ENCODE results near the gene HYI. TPM values are rescaled to one million over a fixed set of nuclear protein-coding genes. Genes with fewer than 3 reads are reported as not detected.
"Not testable (repeated sequence)": the region's sequence is repeated elsewhere in the genome, so short reads cannot be mapped to it uniquely, and the experiment has no call there.

The HYI gene
- total RNA-seq, 1 donor from 2014 or later, result 25.8 TPM

- intact Hi-C loops (cut with DNase I), result loop anchor here (5.0 kb wide), 1 partner anchor 912 kb away; no protein-coding TSS in a partner anchor
Observed at GRCh38 chr1:43418858-43419257, 34.9 kb downstream of the HYI start.

GRCh38 chr1:43415901-43416300 is 37.8 kb downstream of the HYI start:
- no peak overlapping the region for H3K27ac ChIP-seq
- no peaks in the 10 kb centered on the region for H3K4me1 ChIP-seq
- no peak for DNase-seq (ENCODE audit: extremely low spot score in 2 of 2)
- intact Hi-C loops (cut with DNase I), result loop anchor here (5.0 kb wide), 1 partner anchor 909 kb away; no protein-coding TSS in a partner anchor
- H3K9me3 ChIP-seq, result no peaks in the 10 kb centered on the region
- TF ChIP-seq POLR2AphosphoS5 (IDR thresholded peaks at IDR 0.05; ENCODE audit: insufficient read depth in 1 of 2, low read depth in 1 of 2) (no peak), CTCF (IDR thresholded peaks at IDR 0.05) (no peak), POLR2A (IDR thresholded peaks at IDR 0.05) (no peak)
- no peaks in the 10 kb centered on the region for H3K27me3 ChIP-seq
- H3K4me3 ChIP-seq, result no peak overlapping the region
- peaks cover 0 to 52% of the 10 kb centered on the region in 2 donors for H3K36me3 ChIP-seq

More at GRCh38 chr1:43418858-43419257, 34.9 kb downstream of the HYI start:
- Histone ChIP-seq H3K36me3 (peaks cover 0 to 76% of the 10 kb centered on the region in 2 donors), H3K4me1 (no peaks in the 10 kb centered on the region), H3K4me3 (no peak overlapping the region), H3K27ac (no peak overlapping the region), H3K27me3 (no peaks in the 10 kb centered on the region), H3K9me3 (no peaks in the 10 kb centered on the region)
- DNase-seq (ENCODE audit: extremely low spot score in 2 of 2), result no peak
- TF ChIP-seq POLR2A (IDR thresholded peaks at IDR 0.05) (no peak), POLR2AphosphoS5 (IDR thresholded peaks at IDR 0.05; ENCODE audit: insufficient read depth in 1 of 2, low read depth in 1 of 2) (no peak), CTCF (IDR thresholded peaks at IDR 0.05) (no peak)

GRCh38 chr1:43414634-43415223 is 39.0 kb downstream of the HYI start:
- Histone ChIP-seq H3K36me3 (peaks cover 0 to 41% of the 10 kb centered on the region in 2 donors), H3K27me3 (no peaks in the 10 kb centered on the region), H3K27ac (no peak overlapping the region), H3K9me3 (no peaks in the 10 kb centered on the region), H3K4me1 (no peaks in the 10 kb centered on the region), H3K4me3 (no peak overlapping the region)
- intact Hi-C loops (cut with DNase I), result loop anchor here (5.0 kb wide), 1 partner anchor 907 kb away; no protein-coding TSS in a partner anchor
- DNase-seq (ENCODE audit: extremely low spot score in 2 of 2), result no peak
- TF ChIP-seq CTCF (IDR thresholded peaks at IDR 0.05) (peak; percentile 12 to 41 (median 35)), POLR2AphosphoS5 (IDR thresholded peaks at IDR 0.05; ENCODE audit: insufficient read depth in 1 of 2, low read depth in 1 of 2) (no peak)

GRCh38 chr1:43413426-43413825 is 40.3 kb downstream of the HYI start:
- intact Hi-C loops (cut with DNase I), result loop anchor here (2.0 kb wide), 1 partner anchor 187 kb away; no protein-coding TSS in a partner anchor
- H3K36me3 ChIP-seq, result peaks cover 0 to 37% of the 10 kb centered on the region in 2 donors

GRCh38 chr1:43410571-43410970 is 43.2 kb downstream of the HYI start:
- Histone ChIP-seq H3K4me1 (no peaks in the 10 kb centered on the region), H3K4me3 (no peak overlapping the region), H3K36me3 (peaks cover 0 to 35% of the 10 kb centered on the region in 2 donors), H3K27ac (no peak overlapping the region), H3K9me3 (no peaks in the 10 kb centered on the region), H3K27me3 (no peaks in the 10 kb centered on the region)
- TF ChIP-seq CTCF (IDR thresholded peaks at IDR 0.05) (no peak), POLR2AphosphoS5 (IDR thresholded peaks at IDR 0.05; ENCODE audit: insufficient read depth in 1 of 2, low read depth in 1 of 2) (no peak), POLR2A (IDR thresholded peaks at IDR 0.05) (no peak)
- no peak for DNase-seq (ENCODE audit: extremely low spot score in 2 of 2)
- intact Hi-C loops (cut with DNase I), result no loop called here

More at GRCh38 chr1:43413426-43413825, 40.3 kb downstream of the HYI start:
- H3K27ac ChIP-seq; H3K27me3 ChIP-seq; DNase-seq (ENCODE audit: extremely low spot score in 2 of 2); H3K4me3 ChIP-seq; H3K4me1 ChIP-seq; H3K9me3 ChIP-seq: not testable (repeated sequence)

All from vagina (tissue), 2 donors.